ENCODE data around the gene NPHP4. TPM values are rescaled to one million over a fixed set of nuclear protein-coding genes. Genes with fewer than 3 reads are reported as not detected.

Gene NPHP4
- total and polyA plus RNA-seq, 9 of the 15 experiments (the other 6 are each of a cell fraction or from before 2014, with no cell fraction given) = 0.52 to 26.2 (median 6.7) TPM

- TF ChIP-seq TSHZ1 (CRISPR knock-in tag; IDR thresholded peaks at IDR 0.05) (no peak), CBX3 (IDR thresholded peaks at IDR 0.05; ENCODE audit: borderline replicate concordance in 1 of 2, low read length in 2 of 2) (no peak), ZNF311 (CRISPR knock-in tag; IDR thresholded peaks at IDR 0.05) (no peak)
These were observed 20.1 kb downstream of the NPHP4 start (continued) for GRCh38 chr1:5972198-5972520.

GRCh38 chr1:5971471-5972197 is 20.6 kb downstream of the NPHP4 start:
- no peaks in the 10 kb centered on the region for H3K79me2 ChIP-seq (ENCODE audit: control insufficient read depth, insufficient read depth, low read length)
- H3K4me1 ChIP-seq (replicated peaks in 1 of 2; ENCODE audit: control insufficient read depth in 2 of 2, insufficient read depth in 2 of 2, low read length in 2 of 2) = peaks cover 0 to 10% of the 10 kb centered on the region in 2 experiments; a peak in 1 of 5 replicates
- DNase-seq (ENCODE audit: extremely low read depth in 1 of 4, low spot score in 3 of 4) (no peak), FAIRE-seq (no peak), ATAC-seq (no peak)
- WGBS (ENCODE audit: insufficient coverage, low coverage, missing lambda C conversion rate) = 69% methylated on average over 22 of the region's 22 CpGs
- intact Hi-C loops (cut with micrococcal nuclease) (loop anchor here (10.0 kb wide), 1 partner anchor 457 kb away; no protein-coding TSS in a partner anchor), in situ Hi-C loops (cut with MboI) (no loop called here)
- no TSS peak for BruUV-seq (replicated peaks)
- no peak overlapping the region for H3K4me3 ChIP-seq
- peak overlapping the region in 1 of 2 experiments; percentile 56; a peak in 2 of 4 replicates for H3K9ac ChIP-seq (ENCODE audit: insufficient read depth in 1 of 2, low read depth in 2 of 2, low read length in 2 of 2)
- H3K9me1 ChIP-seq (ENCODE audit: control insufficient read depth, insufficient read depth, low read length) = peaks cover 4% of the 10 kb centered on the region
- CTCF ChIA-PET (ENCODE audit: low intra/inter-chr PET ratio) = no interaction called here
- H3K27ac ChIP-seq (ENCODE audit: extremely low read depth, low read depth, low read length) = no peak overlapping the region
- TF ChIP-seq FOXO4 (CRISPR knock-in tag; IDR thresholded peaks at IDR 0.05) (no peak), MEIS2 (IDR thresholded peaks at IDR 0.05; ENCODE audit: partially characterized antibody) (peak; percentile 61), PKNOX1 (IDR thresholded peaks at IDR 0.05) (peak; percentile 20; the same call in 1 of the 2 replicates)
- TF ChIP-seq, protein P1, sequence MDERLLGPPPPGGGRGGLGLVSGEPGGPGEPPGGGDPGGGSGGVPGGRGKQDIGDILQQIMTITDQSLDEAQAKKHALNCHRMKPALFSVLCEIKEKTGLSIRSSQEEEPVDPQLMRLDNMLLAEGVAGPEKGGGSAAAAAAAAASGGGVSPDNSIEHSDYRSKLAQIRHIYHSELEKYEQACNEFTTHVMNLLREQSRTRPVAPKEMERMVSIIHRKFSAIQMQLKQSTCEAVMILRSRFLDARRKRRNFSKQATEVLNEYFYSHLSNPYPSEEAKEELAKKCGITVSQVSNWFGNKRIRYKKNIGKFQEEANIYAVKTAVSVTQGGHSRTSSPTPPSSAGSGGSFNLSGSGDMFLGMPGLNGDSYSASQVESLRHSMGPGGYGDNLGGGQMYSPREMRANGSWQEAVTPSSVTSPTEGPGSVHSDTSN (CRISPR knock-in tag; IDR thresholded peaks at IDR 0.05; ENCODE audit: low read depth) = no peak
- TF ChIP-seq, protein P1 (tag; conservative IDR thresholded peaks at IDR 0.05; ENCODE audit: low read depth) = peak; percentile 85
- H3K4me2 ChIP-seq (ENCODE audit: insufficient read depth, low read length) = no peak overlapping the region
- no peaks in the 10 kb centered on the region for H3K27me3 ChIP-seq (ENCODE audit: control insufficient read depth in 2 of 2, insufficient read depth in 2 of 2, low read length in 2 of 2)
- no peaks in the 10 kb centered on the region for H4K20me1 ChIP-seq (replicated peaks; ENCODE audit: control insufficient read depth, insufficient read depth, low read length)
- H3K36me3 ChIP-seq (ENCODE audit: control insufficient read depth, insufficient read depth, low read length) = peaks cover 55% of the 10 kb centered on the region
- POLR2A ChIA-PET = interaction anchor here (0.7 to 0.9 kb wide), 2 partner anchors 138 to 481 kb away, joined by 3 read pairs; no protein-coding TSS in a partner anchor
- no peaks in the 10 kb centered on the region for H3K9me3 ChIP-seq (replicated peaks; ENCODE audit: control insufficient read depth, insufficient read depth, low read depth, low read length)
- H2AFZ ChIP-seq (ENCODE audit: low read depth, low read length) = no peak overlapping the region
